GM12878 (cell line): ENCODE measurements around the gene GABRB2. TPM values are rescaled to one million over a fixed set of nuclear protein-coding genes. Genes with fewer than 3 reads are reported as not detected.

ENCODE experiments used
- ATAC-seq: fragments of 200-7000 bp; cut with Tn5 transposase; 3 replicates; pipeline ENCODE4 v1.9.1; 2020; ENCODE audit warnings: mild to moderate bottlenecking, moderate library complexity
- BruUV-seq: library from RNA; stranded (reverse); fragments of 400-500 nt; replicated peaks from 2 replicates; lab custom pipeline; 2021; lab: Mats Ljungman, UMichigan
- CTCF ChIA-PET: fragments of 300-600 bp; sonication (Branson Sonifier 250); formaldehyde crosslinking; extraction: SDS; loops from one replicate; lab custom pipeline; 2021; ENCODE audit warnings: inconsistent platforms; lab: Yijun Ruan, JAX
- POLR2A ChIA-PET: fragments of 350-600 bp; formaldehyde crosslinking; extraction: SDS; loops from one replicate; lab custom pipeline; 2021; ENCODE audit warnings: inconsistent platforms; lab: Charles Lee
- RAD21 ChIA-PET: fragments of 300-600 bp; sonication (Branson Sonifier 250); formaldehyde crosslinking; loops from one replicate; lab custom pipeline; 2023; ENCODE audit warnings: antibody characterized with exemption; ENCODE audit not compliant: unreplicated experiment; lab: Charles Lee
- SMC1A ChIA-PET: fragments of 300-600 bp; sonication (Branson Sonifier 250); formaldehyde crosslinking; loops from one replicate; lab custom pipeline; 2023; ENCODE audit not compliant: unreplicated experiment, uncharacterized antibody; lab: Charles Lee
- DNase-seq: peaks from one replicate; pipeline ENCODE4 v3.0.0-alpha.2; 2011; ENCODE audit warnings: low read depth, low spot score
- FAIRE-seq: peaks from 3 replicates; lab custom pipeline; 2011; peaks lifted over from hg19 to GRCh38; lab: Jason Lieb, UNC
- H2AFZ ChIP-seq: 2 replicates; pipeline ENCODE4 v1.6.0; 2011; ENCODE audit warnings: low read depth, low read length, control low read depth; ENCODE audit not compliant: control insufficient read depth
- H3K27ac ChIP-seq: 2 replicates; pipeline ENCODE4 v1.5.1; 2011; ENCODE audit warnings: control low read depth; ENCODE audit not compliant: control insufficient read depth, insufficient read depth
- H3K27me3 ChIP-seq, 2 experiments: replicated peaks in 1 of 2; 2 replicates each; pipeline versions ENCODE4 v1.6.0 to v1.6.1; 2011; ENCODE audit warnings: low read length in 1 of 2; ENCODE audit not compliant: control insufficient read depth in 2 of 2, insufficient read depth in 2 of 2
- H3K36me3 ChIP-seq, 2 experiments: 2 replicates each; pipeline ENCODE4 v1.5.1; 2011; ENCODE audit warnings: low read length in 1 of 2; ENCODE audit not compliant: control insufficient read depth in 2 of 2, insufficient read depth in 2 of 2
- H3K4me1 ChIP-seq: 2 replicates; pipeline ENCODE4 v1.6.1; 2011; ENCODE audit warnings: mild to moderate bottlenecking, low read length, moderate library complexity, mixed read lengths; ENCODE audit not compliant: control insufficient read depth, insufficient read depth
- H3K4me2 ChIP-seq: 2 replicates; pipeline ENCODE4 v1.6.0; 2011; ENCODE audit warnings: control low read depth; ENCODE audit not compliant: control insufficient read depth, insufficient read depth
- H3K4me3 ChIP-seq: fragments of 200-600 bp; sonication (generic); 2 replicates; pipeline ENCODE4 v1.5.1; 2016
- H3K79me2 ChIP-seq: 2 replicates; pipeline ENCODE4 v1.6.0; 2011; ENCODE audit warnings: low read length; ENCODE audit not compliant: control insufficient read depth, insufficient read depth
- H3K9ac ChIP-seq: 2 replicates; pipeline ENCODE4 v1.8.0; 2011; ENCODE audit warnings: low read length, control low read depth, mixed read lengths; ENCODE audit not compliant: control insufficient read depth, insufficient read depth
- H3K9me3 ChIP-seq: replicated peaks from 3 replicates; pipeline ENCODE4 v1.5.1; 2011; ENCODE audit warnings: mild to moderate bottlenecking, low read length; ENCODE audit not compliant: control insufficient read depth, insufficient read depth
- H4K20me1 ChIP-seq: 2 replicates; pipeline ENCODE4 v1.6.0; 2011; ENCODE audit not compliant: control insufficient read depth, insufficient read depth
- ATF3 ChIP-seq: IDR thresholded peaks from 2 replicates; pipeline ENCODE4 v1.6.1; 2011; ENCODE audit warnings: low read depth, mild to moderate bottlenecking, low read length, moderate library complexity, borderline replicate concordance; ENCODE audit errors: extremely low read depth
- ATF7 ChIP-seq: fragments of 450-650 bp; IDR thresholded peaks from 2 replicates; pipeline ENCODE4 v1.6.1; 2016; ENCODE audit warnings: low read depth, mild to moderate bottlenecking
- BCL11A ChIP-seq: IDR thresholded peaks from 2 replicates; pipeline ENCODE4 v1.6.1; 2011; ENCODE audit warnings: low read depth, low read length
- BCL3 ChIP-seq: IDR thresholded peaks from 2 replicates; pipeline ENCODE4 v1.6.1; 2011; ENCODE audit warnings: borderline replicate concordance, low read depth, mild to moderate bottlenecking, moderate library complexity, low read length; ENCODE audit not compliant: insufficient read depth, poor library complexity, severe bottlenecking
- CBFB ChIP-seq: IDR thresholded peaks from 2 replicates; pipeline ENCODE4 v1.6.1; 2016; ENCODE audit warnings: antibody characterized with exemption, low read depth
- CREB1 ChIP-seq: IDR thresholded peaks from 2 replicates; pipeline ENCODE4 v1.6.1; 2012; ENCODE audit warnings: low read depth, mild to moderate bottlenecking, inconsistent platforms
- CREM ChIP-seq: IDR thresholded peaks from 2 replicates; pipeline ENCODE4 v1.6.1; 2014; ENCODE audit warnings: antibody characterized with exemption, low read depth
- EED ChIP-seq: sonication (generic); IDR thresholded peaks from 2 replicates; pipeline ENCODE4 v1.6.1; 2016; ENCODE audit warnings: antibody characterized with exemption, low read depth
- FOXK2 ChIP-seq: fragments of 450-650 bp; IDR thresholded peaks from 2 replicates; pipeline ENCODE4 v1.6.1; 2017; ENCODE audit warnings: mild to moderate bottlenecking, moderate library complexity
- IRF5 ChIP-seq: fragments of 450-650 bp; IDR thresholded peaks from 2 replicates; pipeline ENCODE4 v1.6.1; 2017; ENCODE audit warnings: borderline replicate concordance
- KLF5 ChIP-seq: fragments of 450-650 bp; IDR thresholded peaks from 2 replicates; pipeline ENCODE4 v1.6.1; 2014; ENCODE audit warnings: mild to moderate bottlenecking; ENCODE audit not compliant: partially characterized antibody
- NFYA ChIP-seq: IDR thresholded peaks from 2 replicates; pipeline ENCODE4 v1.6.1; 2011; ENCODE audit warnings: low read depth, mild to moderate bottlenecking, low read length, improper control_type of control experiment, borderline replicate concordance
- NFYB ChIP-seq: IDR thresholded peaks from 2 replicates; pipeline ENCODE4 v1.6.1; 2011; ENCODE audit warnings: low read depth, mild to moderate bottlenecking, low read length, improper control_type of control experiment, moderate library complexity; ENCODE audit not compliant: insufficient read depth
- PML ChIP-seq: IDR thresholded peaks from 2 replicates; pipeline ENCODE4 v1.6.1; 2012; ENCODE audit warnings: low read length, inconsistent platforms
- SUPT20H ChIP-seq: IDR thresholded peaks from 2 replicates; pipeline ENCODE4 v1.6.1; 2011; ENCODE audit warnings: low read depth, mild to moderate bottlenecking, low read length, moderate library complexity, borderline replicate concordance; ENCODE audit not compliant: control insufficient read depth
- TBL1XR1 ChIP-seq: IDR thresholded peaks from 2 replicates; pipeline ENCODE4 v1.6.1; 2012; ENCODE audit warnings: low read depth, low read length, improper control_type of control experiment
- WGBS: methylation state at CpG from one replicate; pipeline ENCODE4 v1.1.6; 2016; ENCODE audit warnings: low lambda C conversion rate; ENCODE audit not compliant: insufficient replicate concordance, insufficient coverage; ENCODE audit errors: missing lambda C conversion rate; 5-methylcytosine and 5-hydroxymethylcytosine counted together
- in situ Hi-C: fragments of 300-500 bp; cut with MboI; formaldehyde crosslinking; loops from 9 replicates; pipeline ENCODE4 v1.14.3; 2018; ENCODE audit warnings: mixed read lengths
- intact Hi-C: fragments of 100-400 bp; cut with micrococcal nuclease; formaldehyde crosslinking; loops from one replicate; pipeline ENCODE4 v1.14.2; 2022; ENCODE audit not compliant: unreplicated experiment
- polyA plus RNA-seq, 11 experiments: library from polyadenylated mRNA; depleted of rRNA in 4 of 11; unstranded in 6 of 11; stranded (reverse) in 5 of 11; fragments of >200 nt; fragmentation: Nextera tagmentation in 4 of 11; fragmentation: Illumina TruSeq in 1 of 11; extraction: Ambion mirVana in 4 of 11; extraction: Trizol in 1 of 11; gene quantifications; 1 replicate in 1 of 11; 2 replicates in 10 of 11; pipeline versions ENCODE4 v1.2.1 to v1.2.3, GENCODE V29; 2011 to 2016; ENCODE audit warnings: inconsistent platforms in 2 of 11, missing spikeins in 2 of 11, low read depth in 1 of 11
- total RNA-seq, 4 experiments: library from RNA; depleted of rRNA in 3 of 4; stranded (reverse); fragments of >200 nt in 3 of 4; fragmentation: Illumina TruSeq in 1 of 4; extraction: Trizol in 1 of 4; gene quantifications; 2 replicates each; pipeline versions ENCODE4 v1.2.1 to v1.2.3, GENCODE V29; 2013 to 2021

Gene GABRB2
- total and polyA plus RNA-seq, 10 of the 15 experiments (the other 5 are each of a cell fraction or from before 2014, with no cell fraction given): 0.12 to 0.85 (median 0.43) TPM

- 0 out of 2 replicates have a peak, but pooled peaks have one; percentile 5 for TF ChIP-seq NFYB
- no peak for TF ChIP-seq IRF5
- TF ChIP-seq CREM: peak; percentile 87
- TF ChIP-seq BCL11A: peak; percentile 77
- TF ChIP-seq CBFB: 0 out of 2 replicates have a peak, but pooled peaks have one; percentile 35
- no peak for TF ChIP-seq NFYA
- TF ChIP-seq ATF3: no peak
These were observed 235.3 kb downstream of the GABRB2 start (continued) for GRCh38 chr5:161311146-161311708.

- Histone ChIP-seq H3K9me3 (peaks cover 7% of the 10 kb centered on the region; the same call in 2 of the 3 replicates), H3K36me3 (no peaks in the 10 kb centered on the region), H2AFZ (no peak overlapping the region), H3K4me1 (peaks cover 14% of the 10 kb centered on the region), H3K4me2 (no peak overlapping the region), H3K4me3 (no peak overlapping the region)
- 34% methylated on average over 4 of the region's 4 CpGs for WGBS
- FAIRE-seq: no peak
- RAD21 ChIA-PET: no interaction called here
- BruUV-seq: no TSS peak
- CTCF ChIA-PET: no interaction called here
- in situ Hi-C loops: no loop called here
- TF ChIP-seq PML: no peak
- TF ChIP-seq SUPT20H: no peak
- no peak for TF ChIP-seq BCL3
- TF ChIP-seq FOXK2: no peak
- no peak for TF ChIP-seq KLF5
- no peak for TF ChIP-seq TBL1XR1
- TF ChIP-seq CREB1: no peak
- TF ChIP-seq EED: no peak
- peak; percentile 37; the same call in 1 of the 2 replicates for TF ChIP-seq ATF7
- TF ChIP-seq, all 136 proteins: peak for 1
- Histone ChIP-seq H3K9ac (no peak overlapping the region), H3K27ac (no peak overlapping the region), H3K27me3 (no peaks in the 10 kb centered on the region), H3K79me2 (no peaks in the 10 kb centered on the region), H4K20me1 (no peaks in the 10 kb centered on the region)
- POLR2A ChIA-PET: no interaction called here
- SMC1A ChIA-PET: interaction anchor here (1.0 kb wide), 1 partner anchor 15 kb away, joined by 3 read pairs; no protein-coding TSS in a partner anchor
- ATAC-seq: no peak
- intact Hi-C loops: no loop called here
- no peak for DNase-seq
These were observed 240.1 kb downstream of the GABRB2 start for GRCh38 chr5:161306351-161306995.
